SK-N-SH (cell line): Measurements from ENCODE around the gene AIMP2. TPM values are rescaled to one million over a fixed set of nuclear protein-coding genes. Genes with fewer than 3 reads are reported as not detected.

Source experiments
- CTCF ChIA-PET: fragments of 300-600, 350-600 bp; formaldehyde crosslinking; extraction: SDS; loops from one replicate; lab custom pipeline; 2021; lab: Yijun Ruan, JAX
- POLR2A ChIA-PET: fragments of 350-600 bp; sonication (Branson Sonifier 250); formaldehyde crosslinking; extraction: SDS; loops from one replicate; lab custom pipeline; 2020; ENCODE audit warnings: antibody characterized with exemption, inconsistent platforms; lab: Yijun Ruan, JAX
- DNase-seq: peaks from one replicate; pipeline ENCODE4 v3.0.0; 2012
- H2AFZ ChIP-seq: fragments of 200-600 bp; sonication (generic); 2 replicates; pipeline ENCODE4 v1.8.1; 2016; ENCODE audit warnings: antibody characterized with exemption, mild to moderate bottlenecking, low read depth
- H3F3A ChIP-seq: fragments of 200-600 bp; sonication (generic); replicated peaks from 2 replicates; pipeline ENCODE3; 2016; ENCODE audit warnings: antibody characterized with exemption, mild to moderate bottlenecking; ENCODE audit not compliant: insufficient read depth
- H3K27ac ChIP-seq, 2 experiments: fragments of 200-500 bp in 1 of 2; fragments of 200-600 bp in 1 of 2; sonication (Bioruptor generic) in 1 of 2; sonication (generic), shearing (Covaris generic) in 1 of 2; 2 replicates each; pipeline versions ENCODE4 v1.5.1 to v1.6.1; 2014 to 2016; ENCODE audit warnings: low read depth in 2 of 2, inconsistent platforms in 1 of 2, low read length in 1 of 2, mild to moderate bottlenecking in 1 of 2, mixed read lengths in 1 of 2
- H3K27me3 ChIP-seq: fragments of 200-600 bp; sonication (generic), shearing (Covaris generic); 2 replicates; pipeline ENCODE4 v1.6.1; 2016; ENCODE audit warnings: mixed run types; ENCODE audit not compliant: insufficient read depth
- H3K36me3 ChIP-seq, 2 experiments: fragments of 200-500 bp in 1 of 2; fragments of 200-600 bp in 1 of 2; sonication (Bioruptor generic) in 1 of 2; sonication (generic) in 1 of 2; replicated peaks in 1 of 2; 2 replicates each; pipeline versions ENCODE3 to v1.5.1; 2014 to 2016; ENCODE audit warnings: low read length in 1 of 2, mild to moderate bottlenecking in 1 of 2; ENCODE audit not compliant: insufficient read depth in 2 of 2, control insufficient read depth in 1 of 2
- H3K4me1 ChIP-seq, 2 experiments: fragments of 200-500 bp in 1 of 2; fragments of 200-600 bp in 1 of 2; sonication (Bioruptor generic) in 1 of 2; sonication (generic), shearing (Covaris generic) in 1 of 2; 2 replicates each; pipeline versions ENCODE4 v1.5.1 to v1.6.1; 2014 to 2016; ENCODE audit warnings: low read depth in 1 of 2, low read length in 1 of 2, mixed run types in 1 of 2; ENCODE audit not compliant: insufficient read depth in 2 of 2, control insufficient read depth in 1 of 2
- H3K4me2 ChIP-seq: fragments of 200-600 bp; sonication (generic), shearing (Covaris generic); 2 replicates; pipeline ENCODE4 v1.6.1; 2017; ENCODE audit warnings: mixed run types
- H3K4me3 ChIP-seq, 2 experiments: fragments of 200-500 bp in 1 of 2; fragments of 200-600 bp in 1 of 2; sonication (Bioruptor generic) in 1 of 2; sonication (generic), shearing (Covaris generic) in 1 of 2; 2 replicates each; pipeline versions ENCODE4 v1.5.1 to v1.8.1; 2014 to 2016; ENCODE audit warnings: low read depth in 2 of 2, inconsistent platforms in 1 of 2, low read length in 1 of 2, mild to moderate bottlenecking in 1 of 2, mixed read lengths in 1 of 2, moderate library complexity in 1 of 2
- H3K79me2 ChIP-seq: fragments of 200-600 bp; sonication (generic); 2 replicates; pipeline ENCODE4 v1.8.1; 2017; ENCODE audit warnings: mild to moderate bottlenecking; ENCODE audit not compliant: insufficient read depth
- H3K9ac ChIP-seq: fragments of 200-600 bp; sonication (generic); 2 replicates; pipeline ENCODE4 v1.6.1; 2017; ENCODE audit warnings: mixed run types
- H3K9me2 ChIP-seq: fragments of 200-600 bp; sonication (generic); 2 replicates; pipeline ENCODE4 v1.6.1; 2017; ENCODE audit warnings: mixed run types
- H3K9me3 ChIP-seq: fragments of 200-600 bp; sonication (generic); 2 replicates; pipeline ENCODE4 v1.6.1; 2017; ENCODE audit warnings: mixed run types, mild to moderate bottlenecking, moderate library complexity
- H4K20me1 ChIP-seq: fragments of 200-600 bp; sonication (generic); 2 replicates; pipeline ENCODE4 v1.6.1; 2017; ENCODE audit warnings: mild to moderate bottlenecking, mixed run types; ENCODE audit not compliant: insufficient read depth
- ELF1 ChIP-seq: IDR thresholded peaks from 2 replicates; pipeline ENCODE4 v1.4.0; 2012
- FOXM1 ChIP-seq: IDR thresholded peaks from 2 replicates; pipeline ENCODE4 v1.4.0; 2012; ENCODE audit warnings: low read depth, mild to moderate bottlenecking
- MXI1 ChIP-seq: IDR thresholded peaks from 2 replicates; pipeline ENCODE4 v1.6.1; 2012; ENCODE audit warnings: mild to moderate bottlenecking, low read depth, low read length, improper control_type of control experiment
- RAD21 ChIP-seq: IDR thresholded peaks from 2 replicates; pipeline ENCODE4 v1.6.1; 2012; ENCODE audit warnings: mild to moderate bottlenecking, low read length
- REST ChIP-seq: IDR thresholded peaks from 2 replicates; pipeline ENCODE4 v1.6.1; 2012; ENCODE audit warnings: mild to moderate bottlenecking, low read depth, low read length, moderate library complexity
- SMC3 ChIP-seq: IDR thresholded peaks from 2 replicates; pipeline ENCODE4 v1.6.1; 2012; ENCODE audit warnings: low read depth, low read length, improper control_type of control experiment
- TAF1 ChIP-seq: IDR thresholded peaks from 2 replicates; pipeline ENCODE4 v1.6.1; 2012; ENCODE audit warnings: low read depth, mild to moderate bottlenecking, low read length, moderate library complexity, borderline replicate concordance
- TCF12 ChIP-seq: IDR thresholded peaks from 2 replicates; pipeline ENCODE4 v1.4.0; 2012
- USF1 ChIP-seq: IDR thresholded peaks from 2 replicates; pipeline ENCODE4 v1.4.0; 2012; ENCODE audit warnings: low read depth, borderline replicate concordance
- USF2 ChIP-seq: fragments of 150-350 bp; IDR thresholded peaks from 2 replicates; pipeline ENCODE4 v1.6.1; 2017; ENCODE audit warnings: antibody characterized with exemption, low read length, low read depth, borderline replicate concordance
- YY1 ChIP-seq: IDR thresholded peaks from 2 replicates; pipeline ENCODE4 v1.4.0; 2012; ENCODE audit warnings: low read depth, mild to moderate bottlenecking
- WGBS: methylation state at CpG from one replicate; pipeline ENCODE4 v1.1.6; 2017; ENCODE audit warnings: low lambda C conversion rate; 5-methylcytosine and 5-hydroxymethylcytosine counted together
- polyA plus RNA-seq, 3 experiments: library from polyadenylated mRNA; depleted of rRNA; stranded (reverse); fragments of >200 nt; gene quantifications; 2 replicates each; pipeline ENCODE4 v1.2.3, GENCODE V29; 2012

Gene AIMP2
- polyA plus RNA-seq, 1 of the 3 experiments (the other 2 are of a cell fraction): 104 TPM

GRCh38 chr7:6011541-6011940 lies 2.5 kb downstream of the AIMP2 start:
- Histone ChIP-seq H3F3A (peaks cover 4% of the 10 kb centered on the region), H3K4me1 (peaks cover 3 to 21% of the 10 kb centered on the region in 2 experiments; a peak in 3 of 4 replicates), H3K4me2 (0 out of 2 replicates have a peak overlapping the region, but pooled peaks have one; percentile 73), H3K9me2 (no peaks in the 10 kb centered on the region), H3K9ac (no peak overlapping the region), H3K9me3 (no peaks in the 10 kb centered on the region), H3K79me2 (peaks cover 84% of the 10 kb centered on the region), H3K27me3 (no peaks in the 10 kb centered on the region), H4K20me1 (no peaks in the 10 kb centered on the region), H3K4me3 (no peak overlapping the region), H2AFZ (no peak overlapping the region), H3K27ac (no peak overlapping the region), H3K36me3 (peaks cover 12 to 40% of the 10 kb centered on the region in 2 experiments)
- ChIA-PET POLR2A (no interaction called here), CTCF (interaction anchor here (0.6 to 1.8 kb wide), 3 partner anchors 14 to 338 kb away, joined by 3 to 4 read pairs (median 3); no protein-coding TSS in a partner anchor)
- WGBS: 94% methylated on average over 2 of the region's 2 CpGs
- TF ChIP-seq YY1 (no peak), TCF12 (no peak), USF2 (no peak), FOXM1 (no peak), USF1 (no peak), SMC3 (no peak), REST (no peak), RAD21 (no peak), MXI1 (no peak)
- DNase-seq: no peak

GRCh38 chr7:6012355-6013104 lies 3.5 kb downstream of the AIMP2 start:
- WGBS: 87% methylated on average over 14 of the region's 14 CpGs
- Histone ChIP-seq H3K4me2 (no peak overlapping the region), H3F3A (peaks cover 4% of the 10 kb centered on the region), H3K27me3 (no peaks in the 10 kb centered on the region), H3K36me3 (peaks cover 20 to 48% of the 10 kb centered on the region in 2 experiments), H3K4me3 (no peak overlapping the region), H2AFZ (no peak overlapping the region), H3K4me1 (peaks cover 3 to 22% of the 10 kb centered on the region in 2 experiments; a peak in 3 of 4 replicates), H3K79me2 (peaks cover 84% of the 10 kb centered on the region), H3K9me3 (no peaks in the 10 kb centered on the region), H3K9ac (no peak overlapping the region), H3K27ac (no peak overlapping the region), H4K20me1 (no peaks in the 10 kb centered on the region), H3K9me2 (no peaks in the 10 kb centered on the region)
- CTCF ChIA-PET: interaction anchor here (0.6 to 1.8 kb wide), 3 partner anchors 15 to 337 kb away, joined by 3 to 4 read pairs (median 3); no protein-coding TSS in a partner anchor
- POLR2A ChIA-PET: interaction anchor here (0.6 kb wide), 1 partner anchor 247 kb away, joined by 4 read pairs; no protein-coding TSS in a partner anchor
- TF ChIP-seq TAF1 (no peak), TCF12 (no peak), ELF1 (no peak)
- DNase-seq: no peak
